HCT116 (cell line): ENCODE data around the gene SCFD2. TPM values are rescaled to one million over a fixed set of nuclear protein-coding genes. Genes with fewer than 3 reads are reported as not detected.

Experiments used
- ATAC-seq: fragments of 200-7000 bp; cut with Tn5 transposase; 2 replicates; pipeline ENCODE4 v1.9.1; 2020; ENCODE audit warnings: mild to moderate bottlenecking, moderate library complexity
- BruUV-seq: library from RNA; stranded (reverse); fragments of 400-500 nt; replicated peaks from 2 replicates; lab custom pipeline; 2021; lab: Mats Ljungman, UMichigan
- CTCF ChIA-PET: fragments of 300-600 bp; sonication (Branson Sonifier 250); formaldehyde crosslinking; loops from one replicate; lab custom pipeline; 2021; ENCODE audit warnings: antibody characterized with exemption; lab: Charles Lee
- POLR2A ChIA-PET: fragments of 300-600, 350-600 bp; sonication (Branson Sonifier 250); formaldehyde crosslinking; loops from one replicate; lab custom pipeline; 2021; ENCODE audit warnings: antibody characterized with exemption; lab: Charles Lee
- RAD21 ChIA-PET, 2 experiments: fragments of 300-600 bp; sonication (Branson Sonifier 250); formaldehyde crosslinking; loops; one replicate each; lab custom pipeline; 2023; ENCODE audit warnings: low total read pairs in 2 of 2; ENCODE audit not compliant: uncharacterized antibody in 2 of 2, unreplicated experiment in 2 of 2, low non-redundant PET in 1 of 2; lab: Charles Lee
- DNase-seq: peaks from one replicate; pipeline ENCODE4 v3.0.0-alpha.2; 2010; ENCODE audit warnings: low read depth, low spot score
- H2AFZ ChIP-seq: fragments of 200-600 bp; shearing (Covaris generic), sonication (generic); 2 replicates; pipeline ENCODE4 v1.6.1; 2017; ENCODE audit warnings: low read depth, mixed run types, mixed read lengths, antibody characterized with exemption, low read length; ENCODE audit not compliant: poor library complexity, severe bottlenecking
- H3K27ac ChIP-seq: 2 replicates; pipeline ENCODE4 v1.5.1; 2012; ENCODE audit warnings: low read depth, low read length
- H3K27me3 ChIP-seq: fragments of 200-600 bp; sonication (generic); 2 replicates; pipeline ENCODE4 v1.6.1; 2016; ENCODE audit warnings: mixed run types, low read length, mixed read lengths; ENCODE audit not compliant: insufficient read depth
- H3K36me3 ChIP-seq, 2 experiments: fragments of 200-500 bp in 1 of 2; fragments of 200-600 bp in 1 of 2; sonication (Bioruptor generic) in 1 of 2; sonication (generic) in 1 of 2; 2 replicates each; pipeline versions ENCODE4 v1.5.1 to v1.6.1; 2014 to 2016; ENCODE audit warnings: low read length in 2 of 2, inconsistent platforms in 1 of 2, mixed read lengths in 1 of 2, mixed run types in 1 of 2; ENCODE audit not compliant: insufficient read depth in 2 of 2, control insufficient read depth in 1 of 2
- H3K4me1 ChIP-seq, 2 experiments: fragments of 200-600 bp in 1 of 2; sonication (generic) in 1 of 2; 2 replicates each; pipeline versions ENCODE4 v1.5.1 to v1.6.1; 2012 to 2017; ENCODE audit warnings: low read length in 2 of 2, inconsistent platforms in 1 of 2, mild to moderate bottlenecking in 1 of 2, mixed read lengths in 1 of 2, mixed run types in 1 of 2, moderate library complexity in 1 of 2; ENCODE audit not compliant: insufficient read depth in 2 of 2, control insufficient read depth in 1 of 2
- H3K4me2 ChIP-seq: fragments of 200-600 bp; sonication (generic); 2 replicates; pipeline ENCODE4 v1.6.1; 2017; ENCODE audit warnings: mixed run types, low read length, mixed read lengths
- H3K4me3 ChIP-seq, 2 experiments: fragments of 200-600 bp in 1 of 2; sonication (generic) in 1 of 2; replicated peaks in 1 of 2; 2 replicates each; pipeline ENCODE4 v1.5.1; 2011 to 2016; ENCODE audit warnings: low read length in 2 of 2, control low read depth in 1 of 2, low read depth in 1 of 2, mild to moderate bottlenecking in 1 of 2, mixed read lengths in 1 of 2, mixed run types in 1 of 2
- H3K79me2 ChIP-seq: fragments of 200-600 bp; sonication (generic); 2 replicates; pipeline ENCODE4 v1.6.1; 2017; ENCODE audit warnings: mild to moderate bottlenecking, mixed run types, low read length, moderate library complexity, mixed read lengths; ENCODE audit not compliant: insufficient read depth
- H3K9ac ChIP-seq: fragments of 200-600 bp; sonication (generic); 2 replicates; pipeline ENCODE4 v1.6.1; 2016; ENCODE audit warnings: low read length, mixed read lengths
- H3K9me2 ChIP-seq: fragments of 200-600 bp; sonication (generic), shearing (Covaris generic); 2 replicates; pipeline ENCODE4 v1.6.1; 2017; ENCODE audit warnings: mixed run types, mild to moderate bottlenecking, moderate library complexity; ENCODE audit not compliant: insufficient read depth
- H3K9me3 ChIP-seq, 2 experiments: fragments of 200-500 bp in 1 of 2; fragments of 200-600 bp in 1 of 2; sonication (Bioruptor generic) in 1 of 2; sonication (generic) in 1 of 2; 2 replicates each; pipeline ENCODE4 v1.6.1; 2014 to 2017; ENCODE audit warnings: low read length in 2 of 2, mixed read lengths in 2 of 2, inconsistent platforms in 1 of 2, low read depth in 1 of 2, mild to moderate bottlenecking in 1 of 2, mixed run types in 1 of 2, moderate library complexity in 1 of 2; ENCODE audit not compliant: control insufficient read depth in 1 of 2, insufficient read depth in 1 of 2
- H4K20me1 ChIP-seq: fragments of 200-600 bp; sonication (generic), shearing (Covaris generic); 2 replicates; pipeline ENCODE4 v1.6.1; 2017; ENCODE audit warnings: mixed run types, mild to moderate bottlenecking, moderate library complexity; ENCODE audit not compliant: insufficient read depth
- ATF3 ChIP-seq: IDR thresholded peaks from 2 replicates; pipeline ENCODE4 v1.6.1; 2012
- ELF1 ChIP-seq: IDR thresholded peaks from 2 replicates; pipeline ENCODE4 v1.6.1; 2012; ENCODE audit warnings: low read depth, borderline replicate concordance
- EZH2 ChIP-seq: fragments of 200-600 bp; sonication (generic); IDR thresholded peaks from 2 replicates; pipeline ENCODE4 v1.6.1; 2017; ENCODE audit warnings: antibody characterized with exemption, mixed run types
- FOSL1 ChIP-seq: IDR thresholded peaks from 2 replicates; pipeline ENCODE4 v1.6.1; 2012; ENCODE audit warnings: low read depth
- JUND ChIP-seq: IDR thresholded peaks from 2 replicates; pipeline ENCODE4 v1.6.1; 2012
- MAX ChIP-seq: IDR thresholded peaks from 2 replicates; pipeline ENCODE4 v1.6.1; 2012
- POLR2A ChIP-seq: IDR thresholded peaks from 2 replicates; pipeline ENCODE4 v1.7.0; 2011; ENCODE audit warnings: borderline replicate concordance; ENCODE audit not compliant: insufficient read depth, insufficient read length; ENCODE audit errors: extremely low read depth
- RAD21 ChIP-seq: IDR thresholded peaks from 2 replicates; pipeline ENCODE4 v1.6.1; 2012; ENCODE audit warnings: low read depth, mild to moderate bottlenecking
- REST ChIP-seq: IDR thresholded peaks from 2 replicates; pipeline ENCODE4 v1.6.1; 2012; ENCODE audit warnings: low read depth
- SIN3A ChIP-seq: IDR thresholded peaks from 2 replicates; pipeline ENCODE4 v1.6.1; 2012; ENCODE audit warnings: low read depth
- SP1 ChIP-seq: IDR thresholded peaks from 2 replicates; pipeline ENCODE4 v1.6.1; 2012; ENCODE audit warnings: low read depth
- SRF ChIP-seq: IDR thresholded peaks from 2 replicates; pipeline ENCODE4 v1.6.1; 2012; ENCODE audit warnings: low read depth
- YY1 ChIP-seq: IDR thresholded peaks from 2 replicates; pipeline ENCODE4 v1.6.1; 2011; ENCODE audit warnings: low read length, low read depth, moderate library complexity, mild to moderate bottlenecking; ENCODE audit not compliant: insufficient replicate concordance; ENCODE audit errors: extremely low read depth
- ZBTB33 ChIP-seq: IDR thresholded peaks from 2 replicates; pipeline ENCODE4 v1.6.1; 2011; ENCODE audit warnings: mild to moderate bottlenecking, low read length, moderate library complexity; ENCODE audit not compliant: insufficient replicate concordance; ENCODE audit errors: extremely low read depth
- ZFX ChIP-seq: fragments of 450-650 bp; IDR thresholded peaks from 2 replicates; pipeline ENCODE4 v1.6.1; 2017
- intact Hi-C: fragments of 100-400 bp; cut with micrococcal nuclease; formaldehyde crosslinking; loops from 2 replicates; pipeline ENCODE4 v1.10.0; 2022
- total RNA-seq: library from RNA; stranded (reverse); gene quantifications from one replicate; pipeline ENCODE4 v1.2.1, GENCODE V29; 2021; ENCODE audit not compliant: unreplicated experiment

The SCFD2 gene
- total RNA-seq, 1 experiment from 2014 or later = 13.6 TPM

GRCh38 chr4:52982946-52983340 is 382.9 kb downstream of the SCFD2 start:
- no TSS peak for BruUV-seq
- no peak for DNase-seq
- CTCF ChIA-PET = interaction anchor here (0.8 to 4.0 kb wide), 10 partner anchors 271 to 748 kb away, joined by 3 to 37 read pairs (median 6); no protein-coding TSS in a partner anchor

More at GRCh38 chr4:52982946-52983340, 382.9 kb downstream of the SCFD2 start:
- no peaks in the 10 kb centered on the region for H3K36me3 ChIP-seq
- no peak overlapping the region for H2AFZ ChIP-seq
- no peaks in the 10 kb centered on the region for H4K20me1 ChIP-seq
- H3K79me2 ChIP-seq = no peaks in the 10 kb centered on the region
- ChIA-PET RAD21 (interaction anchor here (1.1 to 1.8 kb wide), 2 partner anchors 437 to 438 kb away, joined by 3 to 9 read pairs; no protein-coding TSS in a partner anchor), POLR2A (no interaction called here)
- H3K4me1 ChIP-seq = peaks cover 2 to 4% of the 10 kb centered on the region in 2 experiments; a peak in 1 of 4 replicates
- H3K4me2 ChIP-seq = no peak overlapping the region
- H3K4me3 ChIP-seq = no peak overlapping the region
- no peak overlapping the region for H3K9ac ChIP-seq
- H3K27ac ChIP-seq = no peak overlapping the region
- H3K9me3 ChIP-seq = no peaks in the 10 kb centered on the region
- no peak for TF ChIP-seq SIN3A
- no peak for TF ChIP-seq EZH2
- TF ChIP-seq ZFX = no peak
- TF ChIP-seq RAD21 = no peak
- TF ChIP-seq SP1 = no peak
- TF ChIP-seq ELF1 = no peak
- TF ChIP-seq MAX = no peak
- TF ChIP-seq JUND = no peak
- no peak for TF ChIP-seq ZBTB33
- TF ChIP-seq YY1 = no peak
- TF ChIP-seq FOSL1 = no peak
- TF ChIP-seq REST = no peak
- TF ChIP-seq SRF = no peak
- no peak for TF ChIP-seq POLR2A
- no peak for TF ChIP-seq ATF3
- H3K27me3 ChIP-seq = no peaks in the 10 kb centered on the region
- no peaks in the 10 kb centered on the region for H3K9me2 ChIP-seq
- intact Hi-C loops = loop anchor here (1.0 to 10.0 kb wide), 8 partner anchors 318 to 1252 kb away; no protein-coding TSS in a partner anchor
- no peak for ATAC-seq
